ENCODE data around the gene VPREB1.
"Not testable (repeated sequence)": the region's sequence is repeated elsewhere in the genome, so short reads cannot be mapped to it uniquely, and the experiment has no call there.

Gene VPREB1
- total RNA-seq, result 0 to 0.31 reads per million in 2 donors

DNA sequence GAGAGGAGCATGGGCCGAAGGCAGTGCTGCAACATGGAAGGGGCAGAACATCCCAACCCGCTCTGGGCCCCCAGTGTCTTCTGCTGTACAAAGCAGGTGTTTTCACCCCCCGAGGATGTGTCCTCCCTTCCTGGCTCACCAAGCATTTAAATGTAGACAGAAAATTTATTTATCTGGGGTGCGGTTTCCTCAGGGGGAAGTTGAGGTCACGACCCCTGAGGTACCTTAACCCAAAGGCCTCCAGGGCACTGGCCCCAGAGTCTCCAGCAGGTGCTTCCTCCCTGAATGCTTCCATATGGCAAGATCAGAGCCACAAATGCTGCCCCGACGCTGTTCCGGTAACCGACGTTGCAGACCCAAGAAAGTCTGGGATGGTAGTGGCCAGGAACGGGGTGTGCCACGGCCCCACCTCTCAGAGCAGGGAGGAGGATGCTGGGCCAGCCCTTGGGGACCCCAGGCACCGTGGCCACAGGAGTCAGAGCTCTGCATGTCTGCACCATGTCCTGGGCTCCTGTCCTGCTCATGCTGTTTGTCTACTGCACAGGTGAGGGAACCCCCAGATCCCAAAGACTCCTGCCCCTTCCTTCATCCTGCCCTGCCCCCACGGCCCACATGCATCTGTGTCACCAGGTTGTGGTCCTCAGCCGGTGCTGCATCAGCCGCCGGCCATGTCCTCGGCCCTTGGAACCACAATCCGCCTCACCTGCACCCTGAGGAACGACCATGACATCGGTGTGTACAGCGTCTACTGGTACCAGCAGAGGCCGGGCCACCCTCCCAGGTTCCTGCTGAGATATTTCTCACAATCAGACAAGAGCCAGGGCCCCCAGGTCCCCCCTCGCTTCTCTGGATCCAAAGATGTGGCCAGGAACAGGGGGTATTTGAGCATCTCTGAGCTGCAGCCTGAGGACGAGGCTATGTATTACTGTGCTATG, at the start of gene VPREB1:
VPREB1 (plus strand) TSS at position 471 of the 935 bp plus-strand sequence; CDS start at position 499, 28 bp downstream.
- DNase-seq, result no peak

DNA sequence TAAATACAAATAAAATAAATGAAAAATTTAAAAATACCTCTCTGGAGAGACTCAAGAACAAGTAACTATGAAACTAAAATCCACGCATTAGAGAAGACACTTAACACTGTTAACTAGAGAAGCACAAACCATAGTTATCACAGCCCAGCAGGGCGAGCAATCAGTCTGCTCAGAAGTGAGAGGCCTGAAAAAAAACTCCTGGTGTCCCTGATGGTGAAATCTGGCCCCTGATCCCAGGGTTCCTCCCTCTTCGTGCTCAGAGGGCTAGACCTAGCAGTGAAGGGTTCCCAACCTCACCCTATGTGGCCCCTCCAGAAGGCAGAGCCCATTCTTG, 49.7 kb upstream of the VPREB1 start:
- DNase-seq, result no peak

DNA sequence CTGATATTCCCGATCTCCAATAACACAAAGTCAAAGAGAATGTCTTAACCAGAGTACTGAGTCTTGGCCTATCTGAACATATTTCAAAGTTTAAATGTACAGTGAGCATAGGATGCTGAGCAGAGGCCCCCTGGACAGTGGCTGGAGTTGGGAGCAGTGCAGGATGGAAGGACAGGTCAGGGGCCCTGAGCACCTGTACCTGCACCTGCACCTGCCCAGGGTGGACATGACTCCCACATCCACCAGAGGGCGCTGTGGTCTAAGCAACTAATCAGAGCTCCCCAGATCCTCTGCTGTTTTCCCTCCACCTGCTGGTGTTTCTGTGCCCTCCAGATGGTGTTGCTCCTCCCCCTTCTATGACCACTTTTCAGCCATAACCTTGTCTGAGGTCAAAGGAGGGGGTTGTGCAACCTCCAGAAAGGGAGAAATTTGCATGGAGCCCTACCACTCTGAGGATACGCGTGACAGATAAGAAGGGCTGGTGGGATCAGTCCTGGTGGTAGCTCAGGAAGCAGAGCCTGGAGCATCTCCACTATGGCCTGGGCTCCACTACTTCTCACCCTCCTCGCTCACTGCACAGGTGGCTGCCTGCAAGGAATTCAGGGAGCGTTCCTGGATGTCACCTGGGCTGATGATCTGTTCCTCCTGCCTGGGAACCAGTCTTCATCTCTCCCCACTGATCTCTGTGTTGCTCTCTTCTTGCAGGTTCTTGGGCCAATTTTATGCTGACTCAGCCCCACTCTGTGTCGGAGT, 49.1 kb upstream of the VPREB1 start:
- peak; percentile 40 to 74 (median 71) for DNase-seq

DNA sequence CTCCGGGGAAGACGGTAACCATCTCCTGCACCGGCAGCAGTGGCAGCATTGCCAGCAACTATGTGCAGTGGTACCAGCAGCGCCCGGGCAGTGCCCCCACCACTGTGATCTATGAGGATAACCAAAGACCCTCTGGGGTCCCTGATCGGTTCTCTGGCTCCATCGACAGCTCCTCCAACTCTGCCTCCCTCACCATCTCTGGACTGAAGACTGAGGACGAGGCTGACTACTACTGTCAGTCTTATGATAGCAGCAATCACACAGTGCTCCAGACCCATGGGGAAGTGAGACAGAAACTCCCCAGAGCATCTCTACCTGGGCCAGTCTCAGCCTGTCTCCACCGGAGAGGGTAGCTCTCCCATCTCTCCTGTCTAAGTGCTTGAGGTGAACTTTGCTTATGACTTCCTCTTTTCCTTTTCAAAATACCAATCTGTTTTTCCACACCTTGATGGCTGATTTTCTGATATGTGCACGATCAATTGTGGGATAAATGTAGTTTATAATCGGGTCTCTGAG, 48.5 kb upstream of the VPREB1 start:
- DNase-seq, result no peak

- peak in 1 of 5 experiments; percentile 54 for DNase-seq
Observed at GRCh38 chr22:22196833-22197477, 47.6 kb upstream of the VPREB1 start.

DNA sequence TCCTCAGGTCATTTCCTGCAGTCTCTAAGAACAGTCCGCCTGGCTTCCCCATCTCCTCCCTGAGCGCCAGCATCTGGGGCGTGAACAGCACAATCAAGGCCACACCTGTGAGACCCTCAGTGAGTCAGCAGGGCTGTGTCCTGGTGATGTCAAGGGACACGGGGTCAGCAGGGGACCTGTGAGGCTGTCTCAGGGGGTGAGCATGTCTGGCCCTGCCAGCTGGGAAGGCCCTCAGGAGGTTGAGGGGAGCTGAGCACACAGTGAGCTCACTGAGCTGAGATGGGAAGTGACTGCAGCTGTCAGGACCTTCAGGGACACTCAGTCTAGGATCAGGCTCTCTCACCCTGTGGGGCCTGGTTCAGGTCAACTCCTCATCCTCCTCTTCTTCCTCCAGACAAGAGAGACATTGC, 46.6 kb upstream of the VPREB1 start:
- no peak for DNase-seq

DNA sequence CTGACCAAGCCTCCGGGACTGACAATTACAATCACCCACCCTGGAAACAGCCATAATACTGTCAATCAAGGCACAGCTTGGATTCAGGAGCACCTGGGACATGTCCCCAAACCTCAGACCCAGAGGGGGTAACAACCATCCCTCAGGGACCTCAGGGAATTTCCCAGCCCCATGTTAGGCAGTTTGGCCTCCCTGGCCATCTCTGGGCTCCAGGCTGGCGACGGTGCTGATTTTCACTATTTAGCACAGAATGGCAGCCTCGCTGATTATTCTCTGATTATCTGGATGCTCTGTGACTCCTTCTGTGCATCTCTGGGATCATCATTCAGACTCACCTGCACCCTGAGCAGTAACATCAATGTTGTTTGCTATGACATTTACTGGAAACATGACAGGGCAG, 45.8 kb upstream of the VPREB1 start:
- DNase-seq, result no peak

DNA sequence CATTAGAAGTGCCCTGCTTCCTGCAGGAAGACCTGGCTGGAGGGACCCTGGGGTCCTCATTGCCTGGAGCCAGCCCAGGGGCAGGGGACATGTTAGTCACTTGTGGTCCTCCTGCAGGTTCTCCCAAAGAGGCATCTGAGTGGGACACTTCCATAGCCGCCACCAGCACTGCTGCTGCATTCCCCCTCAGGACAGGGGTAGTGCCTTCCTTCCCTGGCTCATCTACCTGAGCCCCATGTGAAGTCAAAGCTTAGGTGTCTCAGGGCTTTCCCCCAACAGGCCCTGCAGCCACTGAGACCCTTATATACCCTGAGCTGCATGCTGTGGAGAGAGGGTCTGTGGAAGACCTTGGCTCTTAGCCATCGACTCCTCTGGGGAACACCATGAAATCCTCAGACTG, 45.0 kb upstream of the VPREB1 start:
- no peak for DNase-seq

- DNase-seq, result no peak
Observed at GRCh38 chr22:22200569-22201184, 43.9 kb upstream of the VPREB1 start.

GRCh38 chr22:22201185-22201929, 43.2 kb upstream of the VPREB1 start:
- DNase-seq, result peak in 3 of 5 experiments; percentile 16 to 70 (median 43)

DNA sequence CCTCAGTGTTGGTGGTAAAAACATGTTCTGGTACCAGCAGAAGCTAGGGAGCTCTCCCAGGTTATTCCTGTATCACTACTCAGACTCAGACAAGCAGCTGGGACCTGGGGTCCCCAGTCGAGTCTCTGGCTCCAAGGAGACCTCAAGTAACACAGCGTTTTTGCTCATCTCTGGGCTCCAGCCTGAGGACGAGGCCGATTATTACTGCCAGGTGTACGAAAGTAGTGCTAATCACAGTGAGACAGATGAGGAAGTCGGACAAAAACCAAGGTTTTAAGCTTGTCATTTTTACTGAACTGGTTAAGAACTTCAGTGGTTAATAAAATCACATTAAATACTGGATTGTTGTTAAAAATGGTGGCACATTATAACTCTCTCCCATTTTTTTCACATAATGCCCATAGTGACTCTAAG, 42.6 kb upstream of the VPREB1 start:
- DNase-seq, result no peak

- no peak for DNase-seq
Observed at GRCh38 chr22:22203048-22203971, 41.3 kb upstream of the VPREB1 start.

- DNase-seq, result peak; percentile 23 to 91 (median 59)
Observed at GRCh38 chr22:22207845-22208564, 36.6 kb upstream of the VPREB1 start.

- peak in 1 of 5 experiments; percentile 68 for DNase-seq
Observed at GRCh38 chr22:22208652-22209051, 35.9 kb upstream of the VPREB1 start.

- DNase-seq, result not testable (repeated sequence)
Observed at GRCh38 chr22:22209080-22209640, 35.4 kb upstream of the VPREB1 start.

DNA sequence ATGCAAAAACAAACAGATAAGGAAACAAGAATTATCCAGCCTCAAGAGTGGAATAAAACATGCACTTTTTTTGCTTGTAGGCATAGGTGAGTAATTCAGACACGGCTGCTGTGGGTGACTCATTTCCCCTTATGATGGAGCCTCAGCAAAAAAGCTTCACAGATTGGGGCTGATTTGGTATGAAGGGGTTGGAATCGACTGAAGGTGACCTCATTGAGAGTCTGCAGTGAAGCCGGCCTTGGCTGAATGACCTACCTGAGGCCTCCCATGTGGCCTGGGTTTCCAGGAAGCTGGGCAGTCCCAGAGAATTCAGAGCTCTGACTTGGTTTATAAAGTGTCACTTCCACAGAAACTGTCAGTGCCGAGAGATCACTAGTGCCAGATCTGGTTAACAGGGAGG, 34.2 kb upstream of the VPREB1 start:
- DNase-seq, result peak in 2 of 5 experiments; percentile 21 to 90

- no peak for DNase-seq
Observed at GRCh38 chr22:22210889-22211833, 33.4 kb upstream of the VPREB1 start.

DNA sequence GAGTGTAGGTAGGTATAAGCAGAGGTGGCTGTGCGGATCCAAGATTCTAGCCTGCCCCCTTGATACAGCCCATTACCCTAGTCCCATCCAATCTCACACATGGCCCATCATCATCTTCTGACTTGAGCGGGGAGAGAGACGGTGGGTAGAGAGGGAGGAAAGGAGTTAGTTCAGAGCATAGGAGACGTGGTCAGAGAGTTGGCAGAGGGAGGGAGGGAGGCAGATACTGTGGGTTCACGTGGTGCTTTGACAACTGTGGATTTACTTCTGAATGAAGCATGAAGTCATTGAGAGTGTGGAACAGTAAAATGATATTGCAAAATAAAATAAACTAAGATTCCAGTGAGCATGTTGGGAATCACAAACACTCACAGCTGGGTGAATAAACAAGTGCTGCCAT, 31.4 kb upstream of the VPREB1 start:
- DNase-seq, result no peak

All from T-helper 2 cell (primary cell).